Mammary epithelial cell (primary cell): Measurements from ENCODE around the gene DVL2.

ENCODE experiments used
- CTCF ChIP-seq, 2 donors: IDR thresholded peaks in 1 of 2; conservative IDR thresholded peaks in 1 of 2; 2 replicates each; pipeline ENCODE4 v1.5.1; 2011 to 2012; ENCODE audit warnings: inconsistent platforms in 2 of 2, low read length in 2 of 2, mild to moderate bottlenecking in 2 of 2, control low read depth in 1 of 2, low read depth in 1 of 2; ENCODE audit not compliant: insufficient read depth in 1 of 2; ENCODE audit errors: extremely low read depth in 1 of 2
- EZH2 ChIP-seq: IDR thresholded peaks from 2 replicates; pipeline ENCODE4 v1.6.1; 2012; ENCODE audit warnings: low read length, inconsistent platforms, borderline replicate concordance

- no peak for TF ChIP-seq CTCF (conservative IDR thresholded peaks at IDR 0.05 in 1 of 2, IDR thresholded peaks at IDR 0.05 in 1 of 2; ENCODE audit: extremely low read depth in 1 of 2, insufficient read depth in 1 of 2, low read depth in 1 of 2, low read length in 2 of 2)
- no peak for TF ChIP-seq EZH2
Observed at GRCh38 chr17:7195971-7196370, 38.3 kb downstream of the DVL2 start.
